ENCODE data around the gene ADORA2A.

The ADORA2A gene

GRCh38 chr22:24445481-24446259 is 18.3 kb downstream of the ADORA2A start:
- no peak for TF ChIP-seq CTCF (IDR thresholded peaks at IDR 0.05; ENCODE audit: control insufficient read depth, insufficient read depth, low read depth, low read length, missing control alignments)
- no peak for DNase-seq (ENCODE audit: low read depth)
- H3K4me3 ChIP-seq (ENCODE audit: control insufficient read depth, low read depth, low read length), result no peak overlapping the region

GRCh38 chr22:24446260-24446611 is 18.8 kb downstream of the ADORA2A start:
- no peak for DNase-seq (ENCODE audit: low read depth)
- TF ChIP-seq CTCF (IDR thresholded peaks at IDR 0.05; ENCODE audit: control insufficient read depth, insufficient read depth, low read depth, low read length, missing control alignments), result no peak
- H3K4me3 ChIP-seq (ENCODE audit: control insufficient read depth, low read depth, low read length), result no peak overlapping the region

GRCh38 chr22:24450610-24451009 is 23.2 kb downstream of the ADORA2A start:
- TF ChIP-seq CTCF (IDR thresholded peaks at IDR 0.05; ENCODE audit: control insufficient read depth, insufficient read depth, low read depth, low read length, missing control alignments), result no peak
- no peak overlapping the region for H3K4me3 ChIP-seq (ENCODE audit: control insufficient read depth, low read depth, low read length)

GRCh38 chr22:24451162-24451561 is 23.8 kb downstream of the ADORA2A start:
- H3K4me3 ChIP-seq (ENCODE audit: control insufficient read depth, low read depth, low read length), result no peak overlapping the region
- no peak for TF ChIP-seq CTCF (IDR thresholded peaks at IDR 0.05; ENCODE audit: control insufficient read depth, insufficient read depth, low read depth, low read length, missing control alignments)

More at GRCh38 chr22:24450610-24451009, 23.2 kb downstream of the ADORA2A start:
- DNase-seq (ENCODE audit: low read depth), result no peak

GRCh38 chr22:24453853-24454252 is 26.5 kb downstream of the ADORA2A start:
- DNase-seq (ENCODE audit: low read depth), result no peak
- TF ChIP-seq CTCF (IDR thresholded peaks at IDR 0.05; ENCODE audit: control insufficient read depth, insufficient read depth, low read depth, low read length, missing control alignments), result no peak
- H3K4me3 ChIP-seq (ENCODE audit: control insufficient read depth, low read depth, low read length), result no peak overlapping the region

More at GRCh38 chr22:24451162-24451561, 23.8 kb downstream of the ADORA2A start:
- no peak for DNase-seq (ENCODE audit: low read depth)

- no peak for TF ChIP-seq CTCF (IDR thresholded peaks at IDR 0.05; ENCODE audit: control insufficient read depth, insufficient read depth, low read depth, low read length, missing control alignments)
These were observed 27.6 kb downstream of the ADORA2A start for GRCh38 chr22:24455039-24455438.

More at GRCh38 chr22:24455039-24455438, 27.6 kb downstream of the ADORA2A start:
- H3K4me3 ChIP-seq (ENCODE audit: control insufficient read depth, low read depth, low read length), result no peak overlapping the region
- DNase-seq (ENCODE audit: low read depth), result no peak
